Epithelial cell of esophagus (primary cell): ENCODE measurements around the gene CYBC1.
A peak's percentile ranks its signal among the peaks of the same experiment; 100 is the strongest.

Source experiments
- DNase-seq: peaks from one replicate; pipeline ENCODE4 v3.0.0; 2010; ENCODE audit warnings: low read depth
- H3K4me3 ChIP-seq: 2 replicates; pipeline ENCODE4 v1.5.1; 2011; ENCODE audit warnings: mild to moderate bottlenecking, low read length, control low read depth
- TF ChIP-seq, protein P1 (sequence below): IDR thresholded peaks from 2 replicates; pipeline ENCODE4 v1.5.1; 2011; ENCODE audit warnings: low read depth, mild to moderate bottlenecking, low read length, control low read depth, inconsistent platforms; ENCODE audit not compliant: insufficient read depth; ENCODE audit errors: missing control alignments

The CYBC1 gene

GRCh38 chr17:82432017-82432416 lies 18.5 kb downstream of the CYBC1 start:
- no peak overlapping the region for H3K4me3 ChIP-seq
- TF ChIP-seq, protein P1, sequence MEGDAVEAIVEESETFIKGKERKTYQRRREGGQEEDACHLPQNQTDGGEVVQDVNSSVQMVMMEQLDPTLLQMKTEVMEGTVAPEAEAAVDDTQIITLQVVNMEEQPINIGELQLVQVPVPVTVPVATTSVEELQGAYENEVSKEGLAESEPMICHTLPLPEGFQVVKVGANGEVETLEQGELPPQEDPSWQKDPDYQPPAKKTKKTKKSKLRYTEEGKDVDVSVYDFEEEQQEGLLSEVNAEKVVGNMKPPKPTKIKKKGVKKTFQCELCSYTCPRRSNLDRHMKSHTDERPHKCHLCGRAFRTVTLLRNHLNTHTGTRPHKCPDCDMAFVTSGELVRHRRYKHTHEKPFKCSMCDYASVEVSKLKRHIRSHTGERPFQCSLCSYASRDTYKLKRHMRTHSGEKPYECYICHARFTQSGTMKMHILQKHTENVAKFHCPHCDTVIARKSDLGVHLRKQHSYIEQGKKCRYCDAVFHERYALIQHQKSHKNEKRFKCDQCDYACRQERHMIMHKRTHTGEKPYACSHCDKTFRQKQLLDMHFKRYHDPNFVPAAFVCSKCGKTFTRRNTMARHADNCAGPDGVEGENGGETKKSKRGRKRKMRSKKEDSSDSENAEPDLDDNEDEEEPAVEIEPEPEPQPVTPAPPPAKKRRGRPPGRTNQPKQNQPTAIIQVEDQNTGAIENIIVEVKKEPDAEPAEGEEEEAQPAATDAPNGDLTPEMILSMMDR, result no peak
- no peak for DNase-seq

- TF ChIP-seq, protein P1, result no peak
- H3K4me3 ChIP-seq, result no peak overlapping the region
- DNase-seq, result no peak
These were observed 20.7 kb downstream of the CYBC1 start for GRCh38 chr17:82429824-82430223.

DNA sequence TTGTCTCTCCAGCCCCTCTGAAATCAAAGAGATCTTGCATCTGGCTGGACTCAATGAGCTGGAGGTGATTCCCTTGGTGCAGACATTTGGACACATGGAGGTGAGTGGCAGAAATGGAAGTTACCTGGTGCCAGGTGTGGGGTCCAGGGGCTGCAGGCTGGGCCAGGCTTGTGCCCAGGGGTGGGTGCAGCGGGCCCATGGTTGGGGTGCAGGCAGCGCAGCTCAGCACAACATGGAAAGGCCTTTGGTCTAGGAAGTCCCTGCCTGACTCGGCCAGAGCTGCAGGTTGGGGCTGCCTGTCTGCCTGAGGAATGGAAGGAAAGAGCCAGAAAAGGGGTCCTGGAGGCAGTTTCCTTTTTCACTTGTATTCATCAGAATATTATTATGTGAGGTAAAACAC lies 22.0 kb downstream of the CYBC1 start:
- no peak for DNase-seq
- TF ChIP-seq, protein P1, result no peak
- no peak overlapping the region for H3K4me3 ChIP-seq

DNA sequence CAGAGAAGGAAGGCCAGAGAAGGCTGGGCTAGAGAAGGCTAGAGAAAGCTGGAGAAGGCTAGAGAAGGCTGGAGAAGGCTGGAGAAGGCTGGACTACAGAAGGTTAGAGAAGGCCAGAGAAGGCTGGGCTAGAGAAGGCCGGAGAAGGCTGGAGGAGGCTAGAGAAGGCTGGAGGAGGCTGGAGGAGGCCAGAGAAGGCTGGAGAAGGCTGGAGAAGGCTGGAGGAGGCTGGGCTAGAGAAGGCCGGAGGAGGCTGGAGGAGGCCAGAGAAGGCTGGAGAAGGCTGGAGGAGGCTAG lies 25.7 kb downstream of the CYBC1 start:
- TF ChIP-seq, protein P1, result no peak
- no peak for DNase-seq
- H3K4me3 ChIP-seq, result no peak overlapping the region

DNA sequence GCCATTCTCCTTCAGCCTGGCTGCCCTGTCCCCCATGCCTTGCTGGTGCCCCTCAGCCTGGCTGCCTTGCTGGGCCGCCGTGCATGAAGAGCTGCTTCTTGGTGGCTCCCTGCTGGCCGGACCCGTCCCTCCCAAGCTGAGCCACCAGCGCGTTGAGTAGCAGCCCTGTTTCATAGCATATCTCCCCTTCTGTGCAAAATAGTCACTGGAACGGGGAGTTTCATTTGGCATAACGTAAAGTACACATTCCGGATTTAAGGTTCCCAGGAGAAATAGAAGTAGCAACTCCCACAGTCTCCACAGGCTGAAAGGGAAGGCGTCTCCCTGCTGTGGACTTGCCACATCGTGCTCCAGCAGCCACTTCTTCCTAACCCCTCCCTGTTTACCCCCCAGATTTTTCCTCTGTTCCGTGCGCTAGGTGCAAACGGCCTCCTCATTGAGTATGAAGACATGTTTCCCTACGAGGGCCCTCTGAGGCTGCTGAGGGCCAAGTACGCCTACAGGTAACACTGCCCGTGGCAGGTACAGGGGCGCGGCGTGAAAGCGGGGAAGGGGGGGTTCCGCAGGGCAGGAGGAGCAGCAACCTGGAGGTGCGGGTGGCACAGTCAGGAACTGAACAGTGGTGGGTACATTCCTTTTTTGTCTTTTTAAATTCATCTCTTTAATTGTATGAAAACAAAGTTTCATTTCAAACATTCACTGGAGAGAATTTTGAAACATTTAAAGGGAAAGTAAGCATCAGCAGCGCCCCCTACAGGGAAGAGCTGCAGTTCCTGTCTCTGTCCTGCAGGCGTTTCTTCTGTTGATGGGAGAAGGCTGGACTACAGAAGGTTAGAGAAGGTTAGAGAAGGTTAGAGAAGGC lies 26.3 kb downstream of the CYBC1 start:
- peak overlapping the region; percentile 11 for H3K4me3 ChIP-seq
- peak; percentile 54 for DNase-seq
- TF ChIP-seq, protein P1, result peak; percentile 64

DNA sequence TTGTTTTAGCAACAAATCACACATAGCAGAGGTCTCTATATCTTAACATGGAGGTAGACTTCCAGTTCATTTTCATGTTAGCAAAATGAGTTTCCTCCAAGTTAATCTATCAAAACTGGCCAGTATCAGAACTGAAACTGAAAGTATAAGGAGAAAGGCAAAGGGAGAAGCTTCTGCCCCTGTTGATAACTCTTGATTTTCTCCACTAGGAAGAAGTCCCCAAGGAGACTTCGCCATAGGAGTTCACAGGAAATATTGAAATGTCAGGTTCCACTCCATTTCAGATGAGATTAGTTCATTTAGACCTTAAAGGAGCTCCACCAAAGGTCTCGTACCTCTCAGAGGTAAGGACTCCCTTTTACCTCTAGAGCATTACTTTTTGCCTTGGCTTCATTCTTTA lies 31.0 kb downstream of the CYBC1 start:
- TF ChIP-seq, protein P1, result no peak
- H3K4me3 ChIP-seq, result no peak overlapping the region
- no peak for DNase-seq
